SK-N-MC (cell line): Measurements from ENCODE around the gene PYCR2.

Source experiments
- EZH2 ChIP-seq: fragments of 200-600 bp; sonication (generic); IDR thresholded peaks from one replicate; pipeline ENCODE4 v1.6.1; 2017; ENCODE audit warnings: antibody characterized with exemption
- POLR2AphosphoS5 ChIP-seq: IDR thresholded peaks from 2 replicates; pipeline ENCODE4 v1.6.1; 2012; ENCODE audit warnings: mild to moderate bottlenecking, low read depth, low read length, borderline replicate concordance

DNA sequence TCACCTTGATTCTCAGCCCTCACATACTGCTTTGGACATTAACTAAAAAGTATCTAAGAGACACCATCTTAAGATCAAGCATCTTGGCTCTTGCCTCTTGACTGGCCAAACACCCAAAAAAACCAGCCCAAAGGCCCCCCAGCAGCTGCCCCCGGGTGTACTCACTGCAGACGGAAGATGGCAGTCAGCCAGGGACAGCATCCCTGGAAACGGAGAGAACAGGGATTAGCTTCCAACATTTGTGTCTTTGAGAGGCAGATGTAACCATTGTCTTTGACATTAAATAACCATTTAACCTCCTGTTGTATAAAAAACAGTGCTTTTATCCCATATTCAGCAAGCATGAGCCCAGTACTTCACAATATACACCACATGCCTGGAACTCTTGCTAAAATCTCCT, 53.1 kb downstream of the PYCR2 start:
- TF ChIP-seq POLR2AphosphoS5 (no peak), EZH2 (no peak)
